HG03354 (cell line): Measurements from ENCODE around the gene STK32A.
A peak's percentile ranks its signal among the peaks of the same experiment; 100 is the strongest.

Source experiments
- ATAC-seq: cut with Tn5 transposase; IDR thresholded peaks from one replicate; pipeline ENCODE4 v1.9.1; 2021; ENCODE audit warnings: mild to moderate bottlenecking; ENCODE audit not compliant: unreplicated experiment, poor library complexity, severe bottlenecking

STK32A gene

DNA sequence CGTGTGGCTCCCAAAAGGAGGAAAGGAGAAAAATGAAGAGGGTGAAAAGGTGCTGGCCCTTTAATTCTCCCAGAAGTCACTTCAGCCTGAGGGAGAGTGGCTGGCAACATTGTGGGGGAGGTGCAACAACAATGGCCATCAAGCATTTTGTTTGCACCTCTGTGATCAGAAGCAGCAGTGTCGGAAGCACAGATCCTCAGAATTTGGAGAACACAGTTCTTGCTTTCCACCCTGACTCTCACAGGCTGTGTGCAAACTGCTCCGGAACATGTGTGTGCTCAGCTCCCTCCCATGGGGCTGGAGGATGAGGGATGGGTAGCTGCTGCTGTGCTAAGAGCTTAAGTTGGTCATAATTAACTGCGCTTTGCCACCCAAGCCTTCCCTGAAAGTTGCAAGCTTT is 147.9 kb downstream of the STK32A start:
- ATAC-seq = no peak

DNA sequence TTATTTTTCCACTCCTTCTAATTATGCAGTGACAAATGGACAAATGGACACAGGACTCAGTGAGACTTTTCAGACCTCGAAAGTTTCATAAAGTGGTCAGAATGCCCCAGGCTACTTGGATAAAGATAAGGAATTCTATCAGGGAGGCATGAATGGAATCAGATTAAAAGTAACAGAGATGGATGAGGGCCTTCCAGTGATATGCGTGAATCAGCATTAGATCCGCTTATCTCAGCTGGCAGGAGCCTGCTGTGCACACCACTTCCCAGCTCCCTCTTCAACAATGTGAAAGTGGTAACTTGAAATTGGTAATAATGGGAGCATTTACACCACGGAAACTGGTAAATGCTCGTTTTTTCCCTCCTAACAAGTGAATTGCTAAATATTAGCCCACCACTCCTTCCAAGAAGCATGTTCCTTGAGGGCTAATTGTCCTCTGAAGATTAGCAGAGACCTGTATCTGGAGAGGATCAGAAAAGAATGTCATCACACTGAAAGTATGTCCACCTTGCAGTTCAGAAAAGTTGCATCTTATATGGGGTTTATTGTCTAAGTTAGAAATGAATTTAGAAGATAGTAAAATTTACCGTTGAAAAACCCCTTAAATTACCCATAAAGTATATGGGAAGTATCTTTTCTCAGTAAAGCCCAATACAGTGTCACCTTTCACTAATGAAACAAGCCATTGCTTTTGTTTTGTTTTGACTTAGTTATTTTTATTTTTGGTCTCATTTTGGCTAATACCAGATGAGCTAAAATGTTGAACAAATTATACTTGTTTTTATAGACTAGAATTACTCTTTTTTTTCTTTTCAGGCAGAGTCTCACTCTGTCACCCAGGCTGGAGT is 149.7 kb downstream of the STK32A start:
- ATAC-seq = no peak

DNA sequence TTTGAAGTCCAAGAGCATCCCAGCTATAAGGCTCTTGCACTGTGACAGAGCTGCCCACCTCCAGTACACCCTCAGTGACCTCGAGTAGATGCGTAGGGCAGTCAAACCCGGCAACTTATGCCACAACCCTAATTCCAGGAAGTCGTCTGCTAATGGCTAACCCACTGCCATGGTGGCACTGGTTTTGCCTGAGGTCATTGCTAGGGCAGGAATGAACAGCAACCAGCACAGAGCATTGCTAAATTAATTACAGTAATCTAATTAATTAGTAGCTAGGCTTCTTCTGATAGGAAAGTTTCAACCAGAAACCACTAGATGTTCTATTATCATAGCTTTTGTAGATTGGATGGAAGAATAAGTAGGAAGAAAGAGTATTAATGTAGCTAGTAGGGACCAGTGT is 152.3 kb downstream of the STK32A start:
- no peak for ATAC-seq

DNA sequence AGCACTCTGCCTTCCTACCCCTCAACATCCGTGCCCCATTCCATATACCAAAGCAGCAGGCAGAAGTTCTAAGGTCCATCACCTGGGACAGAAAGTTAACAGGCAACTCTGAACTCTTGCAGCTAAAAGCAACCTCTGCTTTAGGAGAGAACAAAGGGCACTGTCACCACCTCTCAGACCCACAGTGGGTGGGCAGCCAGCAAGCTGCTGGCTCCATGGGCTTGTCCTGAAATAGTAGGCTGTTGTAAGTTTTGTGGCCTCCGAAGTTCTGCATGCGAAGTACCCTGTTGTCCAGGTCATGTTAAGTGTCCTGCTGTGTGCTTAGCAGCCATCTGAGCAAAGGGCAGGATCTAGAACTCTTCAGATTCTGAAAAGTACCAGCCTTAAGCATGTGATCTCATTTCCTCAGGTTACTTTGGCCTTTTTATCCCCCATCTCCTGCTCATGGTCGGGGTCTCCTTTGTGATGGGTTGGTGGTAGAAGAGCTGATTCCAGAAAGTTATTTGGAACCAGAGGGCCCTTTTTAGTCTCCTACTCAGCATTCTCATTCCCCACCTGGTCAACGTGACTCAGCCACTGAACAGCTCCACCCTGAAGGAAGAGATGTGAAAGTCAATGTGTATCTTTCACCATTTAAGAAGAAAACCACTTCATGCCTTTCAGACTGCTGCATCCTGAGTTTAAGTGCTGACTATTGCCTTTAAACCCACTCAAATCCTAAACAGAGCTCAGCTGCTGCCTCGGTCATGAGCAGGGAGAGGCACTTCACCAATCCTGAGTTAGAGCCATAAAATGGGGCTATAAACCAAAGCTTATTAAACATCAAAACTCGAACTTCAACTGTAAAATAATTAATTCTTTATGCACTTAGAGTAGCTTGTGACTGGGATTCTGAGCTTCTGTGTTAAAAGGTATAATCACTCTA is 153.6 kb downstream of the STK32A start:
- no peak for ATAC-seq

DNA sequence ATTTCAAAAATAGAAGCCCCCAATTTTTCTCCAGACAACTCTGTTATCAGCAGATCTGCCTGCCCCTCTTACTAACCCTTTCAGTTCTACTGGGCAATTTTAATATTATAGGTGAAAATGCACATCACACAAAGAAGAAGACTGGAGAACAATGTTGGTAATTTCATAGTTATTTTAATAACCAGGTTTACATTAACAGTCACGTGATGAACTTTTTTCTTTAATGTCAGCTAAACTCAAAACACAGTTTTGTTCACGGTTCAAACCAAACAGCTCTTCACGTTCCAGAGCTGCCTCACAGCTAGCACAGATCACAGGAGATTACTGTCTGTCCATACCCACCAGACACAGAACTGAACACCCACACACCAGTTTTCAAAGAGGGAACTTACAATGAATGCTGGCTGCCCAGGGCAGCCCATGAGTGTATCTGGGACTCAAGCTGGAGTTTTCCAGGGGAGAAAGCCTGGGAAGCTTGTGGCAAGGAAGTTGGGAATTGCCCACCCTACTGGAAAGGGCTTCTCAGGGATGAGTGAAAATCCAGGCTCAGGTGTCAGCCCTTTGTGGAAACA is 155.9 kb downstream of the STK32A start:
- no peak for ATAC-seq

DNA sequence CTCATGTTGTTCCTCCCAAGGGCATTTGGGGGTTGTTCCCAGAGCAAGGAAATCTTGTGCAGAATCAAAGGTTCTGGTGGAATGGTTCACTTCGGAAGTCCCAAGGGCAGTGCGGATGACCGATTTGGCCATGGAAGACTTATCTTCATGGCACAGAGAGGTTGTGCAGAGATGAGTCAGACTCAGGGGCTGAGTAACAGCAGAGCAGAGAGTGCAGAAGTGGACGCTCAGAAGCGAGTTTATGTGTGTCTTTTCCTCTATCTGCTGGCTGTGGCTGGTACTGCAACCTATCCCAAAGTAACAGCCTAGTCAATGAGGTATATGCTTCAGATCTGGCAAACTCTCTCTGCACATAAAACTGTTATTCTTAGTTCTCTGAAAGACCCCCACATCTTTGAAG is 157.0 kb downstream of the STK32A start:
- ATAC-seq = peak; percentile 94

DNA sequence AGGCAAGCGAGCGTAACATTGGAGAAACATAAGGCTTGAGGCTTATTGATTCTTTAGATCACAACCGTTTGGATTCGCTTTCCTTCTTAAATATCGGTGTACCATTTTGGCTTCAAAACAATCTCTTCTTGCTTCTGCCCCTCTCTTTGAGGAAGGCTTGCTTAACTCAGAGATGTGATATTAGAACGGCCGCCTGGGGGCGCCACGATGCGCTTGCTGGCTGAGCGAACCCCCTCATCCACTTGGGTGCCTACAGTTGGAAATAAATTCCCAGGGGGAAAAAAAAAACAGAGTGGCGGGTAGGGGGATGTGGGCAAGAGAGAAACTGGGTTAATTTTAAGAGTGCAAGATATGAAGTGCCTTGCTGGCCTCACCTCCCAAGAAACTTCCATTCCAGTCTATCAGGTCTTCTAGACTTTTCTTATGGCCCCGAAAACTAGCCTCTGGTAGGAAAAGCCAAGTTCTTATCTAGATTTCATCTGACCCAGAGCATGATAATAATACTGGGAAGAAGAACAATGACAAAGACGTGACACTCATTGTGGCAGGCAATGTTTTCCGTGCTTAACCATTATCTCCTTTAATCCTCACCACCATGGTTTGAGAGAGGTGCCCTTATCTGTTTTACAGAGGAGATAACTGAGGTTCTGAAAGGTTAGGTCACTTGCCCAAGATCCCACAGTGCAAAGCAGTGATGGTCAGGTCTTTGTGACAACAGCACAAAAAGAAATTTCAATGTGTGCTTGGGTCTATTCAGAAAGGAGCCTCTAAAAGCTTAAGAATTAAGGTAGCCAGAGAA is 159.2 kb downstream of the STK32A start:
- ATAC-seq = no peak

DNA sequence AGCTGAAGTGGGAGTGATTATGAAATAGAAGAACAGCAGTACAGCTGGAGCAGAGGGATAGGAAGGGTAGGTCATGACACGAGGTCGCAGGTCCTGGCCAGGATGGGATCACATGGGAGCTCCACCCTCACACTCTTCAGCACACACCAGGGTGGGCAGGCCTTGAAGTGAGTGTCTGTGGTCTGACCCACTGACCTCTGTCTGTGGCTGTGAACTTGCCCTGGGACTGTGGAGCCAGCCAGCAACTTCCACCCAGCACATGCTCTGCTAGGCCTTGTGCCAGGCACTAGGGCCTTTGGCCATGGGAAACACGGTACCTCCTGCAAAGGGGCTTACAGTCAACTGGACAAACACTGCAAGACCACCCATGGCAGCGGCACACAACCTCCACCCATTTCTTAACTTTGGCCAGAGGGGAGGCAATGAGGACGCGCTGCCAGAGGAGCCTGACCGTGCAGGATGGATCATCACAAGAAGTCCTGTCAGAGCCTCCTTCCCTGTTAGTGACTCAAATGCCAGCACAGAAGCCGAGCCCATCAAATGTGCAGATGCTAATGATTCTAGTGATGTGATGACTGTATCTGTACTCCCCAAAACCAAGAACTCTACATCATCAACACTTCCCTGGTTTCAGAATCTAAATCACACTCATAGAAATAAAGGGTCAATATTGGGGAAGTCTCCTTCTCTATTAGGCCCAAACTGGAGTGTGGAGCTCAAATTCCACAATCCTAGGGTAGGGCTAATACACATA is 161.4 kb downstream of the STK32A start:
- ATAC-seq = no peak

DNA sequence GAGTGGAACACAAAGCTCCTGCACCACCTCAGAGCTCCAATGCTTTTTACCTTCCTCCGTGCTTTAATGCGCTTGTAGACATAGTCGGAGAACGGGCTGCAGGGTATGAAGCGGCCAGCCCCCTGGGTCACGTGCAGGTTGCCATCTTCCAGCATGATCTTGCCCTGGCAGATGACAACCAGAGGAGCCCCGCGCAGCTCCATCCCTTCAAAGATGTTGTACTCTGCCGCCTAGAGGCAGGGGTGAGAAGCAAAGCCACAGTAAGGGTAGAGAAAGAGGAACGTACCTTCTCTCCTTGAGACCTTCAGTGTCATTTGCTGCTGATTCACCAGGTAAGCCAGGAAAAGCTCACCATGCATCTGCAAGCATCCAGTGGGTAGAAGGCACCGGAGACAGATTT is 162.8 kb downstream of the STK32A start:
- no peak for ATAC-seq

DNA sequence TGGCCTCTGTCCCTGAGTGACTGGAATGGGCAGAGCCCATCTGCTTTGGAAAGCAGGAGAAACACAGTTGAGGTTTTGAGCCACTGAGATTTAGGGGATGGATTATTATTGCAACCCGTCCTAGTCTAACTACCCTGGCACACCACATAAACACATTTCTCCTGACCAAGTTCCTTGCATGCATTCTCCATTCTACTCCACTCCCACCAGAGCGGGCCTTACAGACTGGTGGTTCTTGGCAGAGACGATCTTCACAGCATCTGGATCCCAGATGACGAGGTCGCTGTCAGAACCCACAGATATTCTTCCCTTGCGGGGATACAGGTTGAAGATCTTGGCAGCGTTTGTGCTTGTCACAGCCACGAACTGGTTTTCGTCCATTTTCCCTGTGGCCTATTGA is 164.0 kb downstream of the STK32A start:
- ATAC-seq = no peak

DNA sequence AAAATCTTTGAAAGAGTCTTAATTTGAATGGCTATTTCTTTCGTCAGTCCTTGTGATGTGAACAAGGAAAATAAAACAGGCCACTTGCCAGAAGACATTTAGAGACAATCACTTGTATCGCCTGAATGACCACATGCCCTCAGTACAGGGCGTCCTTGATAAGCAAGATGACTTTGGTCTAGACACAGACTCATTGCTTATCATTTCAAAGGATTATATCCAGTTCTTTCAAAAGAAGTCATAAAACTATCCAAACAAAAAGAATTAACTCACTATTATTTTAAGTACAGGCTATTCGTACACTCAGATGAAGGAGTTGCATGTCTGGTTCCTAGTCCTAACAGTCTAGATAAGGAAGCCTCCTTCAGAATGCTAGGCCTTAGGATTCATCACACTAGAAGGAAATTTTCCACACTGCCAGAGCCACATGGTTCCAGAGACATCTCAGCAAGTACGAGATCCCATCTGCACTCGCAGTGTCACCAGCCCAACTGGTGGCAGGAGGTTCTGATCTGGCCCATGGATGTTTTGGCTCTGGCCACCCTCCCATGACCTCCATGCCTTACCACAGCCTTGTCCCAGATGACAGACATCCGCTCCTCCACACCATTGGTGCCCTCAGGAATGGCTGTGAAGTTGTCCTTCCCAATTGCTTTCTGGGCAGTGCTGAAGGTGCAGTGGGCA is 165.4 kb downstream of the STK32A start:
- ATAC-seq = no peak

DNA sequence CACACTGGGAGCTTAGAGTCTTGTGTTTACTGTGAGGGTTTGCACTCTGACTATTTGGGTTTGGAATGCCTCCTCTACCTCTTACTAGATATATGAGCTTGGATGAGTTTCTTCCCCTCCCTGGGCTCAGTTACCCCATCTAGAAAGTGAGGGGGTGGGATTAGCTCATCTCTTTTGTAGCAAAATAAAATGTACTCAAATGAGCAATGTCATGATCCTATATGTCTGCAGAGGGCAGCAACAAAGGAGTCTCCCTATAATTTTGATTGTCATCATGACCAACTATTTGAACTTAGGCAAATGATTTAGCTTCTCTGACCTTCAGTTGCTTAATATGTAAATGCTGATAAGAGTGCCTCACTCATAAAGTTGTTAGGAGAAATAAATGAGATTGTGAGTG is 166.1 kb downstream of the STK32A start:
- ATAC-seq = no peak

DNA sequence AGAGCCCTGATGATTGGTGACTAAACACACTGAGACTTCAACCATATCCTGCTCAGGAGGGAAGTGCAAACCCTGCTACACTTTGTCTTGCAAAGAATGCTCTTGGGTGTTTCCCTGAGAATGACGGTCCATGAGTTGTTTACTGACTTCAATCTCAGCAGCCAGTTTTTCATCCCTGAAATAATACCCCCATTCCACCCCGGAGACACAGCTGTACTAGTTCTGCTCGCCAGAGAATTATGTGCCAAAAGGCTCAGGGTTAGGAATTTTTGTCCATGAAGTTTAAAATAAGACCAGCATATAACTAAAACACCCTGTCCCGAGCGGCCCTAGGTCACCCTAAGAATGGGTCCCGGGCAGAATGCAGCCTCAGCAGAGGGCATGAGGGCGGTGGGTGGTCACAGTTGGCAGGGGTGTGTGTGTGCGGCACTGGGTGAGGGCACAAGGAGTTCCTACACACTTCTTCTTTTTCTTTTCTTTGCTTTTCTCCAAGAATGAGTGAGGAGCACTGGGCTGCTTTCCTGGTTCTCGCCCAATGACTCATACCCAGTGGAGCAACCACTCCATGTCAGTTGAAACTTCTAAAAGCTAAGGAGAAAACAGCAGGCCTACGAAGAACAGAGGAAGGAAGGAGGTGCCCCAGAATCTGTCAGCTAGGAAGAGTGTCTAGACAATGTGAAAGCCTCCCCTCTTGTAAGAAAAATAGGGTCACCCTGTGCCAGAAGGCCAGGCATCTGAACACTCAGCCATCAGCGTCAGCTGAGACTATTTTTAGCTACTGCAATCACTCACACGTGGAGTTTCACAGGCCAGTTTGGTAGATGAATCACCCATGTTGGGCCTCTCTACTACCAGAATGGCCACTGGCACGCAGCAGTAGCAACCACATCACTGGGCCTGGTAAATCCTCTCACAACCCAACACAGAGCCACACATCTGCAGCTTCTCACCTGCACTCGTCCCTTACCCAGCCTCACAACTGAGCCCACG is 169.1 kb downstream of the STK32A start:
- ATAC-seq = peak; percentile 97

DNA sequence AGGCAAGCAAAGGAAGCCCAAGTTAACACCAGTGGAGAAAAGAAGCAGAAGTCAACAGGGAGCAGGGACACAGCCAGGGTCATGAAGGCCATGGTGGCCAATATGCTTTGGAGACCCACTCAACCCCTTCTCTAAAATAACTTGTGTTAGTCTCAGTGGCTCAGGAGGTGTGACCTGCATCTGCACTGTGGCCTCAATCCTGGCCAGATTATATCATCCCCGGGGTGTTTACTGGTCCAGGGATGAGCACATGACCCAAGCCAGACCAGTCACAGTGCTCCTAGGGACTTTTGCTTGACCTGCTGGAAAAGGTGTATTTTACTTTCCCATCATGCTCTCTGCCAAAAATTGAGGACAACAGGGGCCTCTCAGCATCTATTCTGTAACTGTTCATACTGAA is 169.9 kb downstream of the STK32A start:
- ATAC-seq = peak; percentile 36

DNA sequence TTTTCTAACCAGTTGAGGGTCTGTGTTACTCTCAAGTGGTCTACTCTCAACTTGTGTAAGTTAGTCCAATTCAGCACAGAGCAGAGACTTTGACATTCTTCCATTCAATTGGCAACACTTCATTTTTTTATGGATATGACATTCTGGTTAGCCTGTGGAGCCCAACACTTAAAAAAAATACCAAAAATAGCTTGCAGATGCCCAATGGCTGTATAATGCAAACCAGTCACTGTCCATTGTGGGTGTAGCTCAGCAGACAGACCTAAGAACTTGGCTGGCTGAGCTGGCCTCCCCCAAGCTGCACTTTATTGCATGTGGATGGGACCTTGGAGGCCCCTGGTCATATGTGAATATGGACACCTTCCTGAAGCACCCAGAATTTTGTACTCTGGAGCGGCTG is 171.8 kb downstream of the STK32A start:
- no peak for ATAC-seq

DNA sequence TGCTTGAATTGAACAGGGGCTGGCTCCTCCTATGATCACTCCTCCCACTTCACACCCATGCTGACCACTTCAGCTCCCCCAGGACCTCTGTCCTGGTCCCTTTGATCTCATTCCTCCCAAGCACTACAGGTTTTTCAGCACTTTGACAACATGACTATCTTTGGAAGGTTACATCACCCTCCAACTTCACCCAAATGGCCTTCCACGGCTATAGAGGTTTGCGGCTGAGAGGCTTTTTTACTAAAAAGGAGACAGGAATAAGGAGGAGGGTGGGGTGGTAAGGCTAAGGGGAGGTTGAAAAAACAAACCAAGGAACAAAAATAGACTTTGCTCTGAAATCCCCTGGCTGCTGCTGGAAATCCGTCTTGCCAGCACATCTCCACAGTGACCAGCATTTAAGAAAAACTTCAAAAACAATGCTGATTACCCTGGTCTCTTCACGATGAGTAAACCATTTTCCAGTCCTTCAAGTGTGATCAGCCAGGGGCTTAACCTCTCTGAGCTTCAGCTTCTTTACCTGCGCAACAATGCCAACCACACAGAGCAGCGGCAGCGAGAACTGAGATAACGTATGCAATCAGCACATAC is 172.4 kb downstream of the STK32A start:
- no peak for ATAC-seq

DNA sequence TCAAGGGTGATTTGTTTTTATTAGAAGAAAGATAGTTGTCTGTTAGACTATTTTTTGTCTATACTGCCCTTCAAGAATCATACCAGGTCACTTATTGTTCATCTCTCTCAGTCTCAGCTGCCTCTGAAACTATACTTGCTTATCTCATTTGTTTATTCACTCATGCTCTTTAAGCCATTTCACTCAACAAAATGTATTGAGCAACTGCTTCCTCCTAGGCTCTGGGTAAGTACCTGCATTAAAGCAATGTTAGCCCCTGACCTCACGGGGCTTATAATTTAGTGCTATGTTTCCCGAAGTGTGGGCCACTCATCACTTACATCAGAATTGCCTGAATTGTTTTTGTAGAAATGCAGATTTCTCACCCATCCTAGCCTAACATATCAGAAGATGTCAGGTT is 174.2 kb downstream of the STK32A start:
- no peak for ATAC-seq
